ENCODE results near the gene WDR5B. TPM values are rescaled to one million over a fixed set of nuclear protein-coding genes. Genes with fewer than 3 reads are reported as not detected.
"Not testable (repeated sequence)": the region's sequence is repeated elsewhere in the genome, so short reads cannot be mapped to it uniquely, and the experiment has no call there.

Gene WDR5B
- 2.9 TPM for total RNA-seq
- long read RNA-seq, transcript WDR5B-201 (1 exons, 3,720 nt), result major isoform, 7 of 7 reads
- long read RNA-seq, partial matches to known transcripts, result 0 of 7 reads
- long read RNA-seq, other reads (novel, unspliced or antisense), result 0 of 7 reads

DNA sequence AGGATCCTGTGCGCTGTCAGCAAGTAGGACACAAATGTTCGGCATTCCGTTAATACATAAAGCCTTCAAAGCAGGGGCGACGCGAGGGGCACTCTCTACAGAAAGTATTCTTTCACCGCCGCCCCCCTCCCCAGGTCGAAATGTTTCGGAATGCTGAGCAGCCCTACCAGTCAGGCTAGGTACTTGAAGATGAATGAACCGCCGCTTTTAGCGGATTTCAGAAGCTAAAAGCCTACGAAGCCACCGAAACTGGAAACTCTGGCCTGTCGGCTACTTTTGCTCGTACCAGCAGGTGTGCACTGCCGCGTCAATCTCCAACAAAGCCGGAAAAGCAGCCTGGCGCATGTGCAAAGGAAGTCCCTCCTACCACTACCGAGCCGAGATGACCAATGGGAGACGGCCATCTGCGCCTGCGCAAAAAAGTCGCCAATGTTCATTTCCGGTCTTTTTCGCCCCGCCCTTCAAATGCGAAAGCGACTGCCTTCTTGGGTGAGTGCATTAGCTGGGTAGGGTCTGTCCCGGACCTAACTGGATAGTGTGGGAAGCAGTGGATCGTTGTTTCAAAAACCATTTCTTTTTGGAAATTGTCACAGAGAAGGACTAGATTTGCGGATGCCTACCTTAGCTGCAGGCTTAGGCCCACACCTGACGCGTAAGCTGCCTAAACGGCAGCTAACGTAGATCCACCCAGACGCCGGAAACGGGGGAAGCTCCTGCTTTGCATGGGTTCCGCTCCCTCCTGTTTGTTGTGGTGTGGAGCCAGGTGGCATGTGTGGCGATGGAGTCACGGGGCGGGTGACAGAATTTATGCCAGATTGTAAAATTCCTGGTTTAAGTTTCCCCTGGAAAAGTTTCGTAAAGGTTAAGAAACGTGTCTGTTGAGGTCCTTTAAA lies at the start of gene WDR5B:
TSS of gene WDR5B (minus strand) at position 301 of the 893 bp plus-strand sequence. CDS start 534 bp downstream, outside the sequence.
- peak; percentile 97 for DNase-seq
- intact Hi-C loops (cut with micrococcal nuclease), result no loop called here
- ATAC-seq, result peak; percentile 97

- DNase-seq (no peak), ATAC-seq (no peak)
- intact Hi-C loops (cut with micrococcal nuclease), result no loop called here
Observed at GRCh38 chr3:122464659-122465058, 48.8 kb upstream of the WDR5B start.

GRCh38 chr3:122462406-122462805 lies 46.5 kb upstream of the WDR5B start:
- DNase-seq, result no peak
- intact Hi-C loops (cut with micrococcal nuclease), result no loop called here
- no peak for ATAC-seq

GRCh38 chr3:122461806-122462205 lies 45.9 kb upstream of the WDR5B start:
- intact Hi-C loops (cut with micrococcal nuclease), result no loop called here
- ATAC-seq, result no peak
- DNase-seq, result no peak

- ATAC-seq, result no peak
- intact Hi-C loops (cut with micrococcal nuclease), result no loop called here
Observed at GRCh38 chr3:122458992-122459391, 43.1 kb upstream of the WDR5B start.

GRCh38 chr3:122457706-122458105 lies 41.8 kb upstream of the WDR5B start:
- intact Hi-C loops (cut with micrococcal nuclease), result no loop called here
- DNase-seq (no peak), ATAC-seq (no peak)

More at GRCh38 chr3:122458992-122459391, 43.1 kb upstream of the WDR5B start:
- no peak for DNase-seq

DNA sequence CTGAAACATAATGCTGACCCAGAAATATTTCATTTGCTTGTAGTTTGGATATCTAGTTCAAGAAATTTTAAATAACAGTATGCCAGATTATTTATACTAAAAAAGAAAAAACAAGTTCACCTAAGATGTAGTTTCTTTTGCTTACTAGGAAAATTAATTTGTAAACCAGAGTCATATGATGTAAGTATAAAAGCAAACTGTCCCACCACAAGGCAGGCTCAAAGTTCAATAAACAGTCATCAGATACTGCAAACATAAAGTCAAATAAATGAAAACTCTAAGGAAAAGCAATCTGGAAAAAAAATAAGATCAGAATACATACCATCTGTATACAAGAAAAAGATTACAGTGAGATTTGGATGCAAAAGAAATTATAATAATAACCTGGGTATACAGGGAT lies 40.2 kb upstream of the WDR5B start:
- ATAC-seq (no peak), DNase-seq (no peak)
- intact Hi-C loops (cut with micrococcal nuclease), result no loop called here

DNA sequence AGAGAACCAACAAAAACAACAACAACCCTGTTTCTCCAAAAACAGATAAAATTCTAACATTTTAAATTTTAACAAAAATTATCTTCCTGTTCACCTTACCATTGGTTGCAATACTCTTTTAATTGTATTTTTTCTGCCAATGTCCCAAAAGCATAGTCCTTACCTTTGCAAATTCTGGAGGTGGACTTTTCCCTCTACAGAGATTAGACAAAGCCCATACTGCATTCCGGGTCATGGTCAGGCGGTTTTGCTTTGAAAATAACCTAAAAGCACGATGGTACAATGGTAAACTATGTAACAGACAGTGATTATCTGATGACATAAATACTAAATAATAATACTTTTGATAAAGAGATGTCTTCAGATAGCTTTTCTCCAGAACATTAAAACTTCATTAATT lies 35.5 kb upstream of the WDR5B start:
- DNase-seq (no peak), ATAC-seq (no peak)
- intact Hi-C loops (cut with micrococcal nuclease), result no loop called here

DNA sequence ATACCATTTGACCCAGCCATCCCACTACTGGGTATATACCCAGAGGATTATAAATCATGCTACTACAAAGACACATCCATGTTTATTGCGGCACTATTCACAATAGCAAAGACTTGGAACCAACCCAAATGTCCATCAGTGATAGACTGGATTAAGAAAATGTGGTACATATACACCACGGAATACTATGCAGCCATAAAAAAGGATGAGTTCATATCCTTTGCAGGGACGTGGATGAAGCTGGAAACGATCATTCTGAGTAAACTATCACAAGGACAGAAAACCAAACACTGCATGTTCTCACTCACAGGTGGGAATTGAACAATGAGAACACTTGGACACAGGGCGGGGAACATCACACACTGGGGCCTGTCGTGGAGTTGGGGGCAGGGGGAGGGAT lies 32.4 kb upstream of the WDR5B start:
- intact Hi-C loops (cut with micrococcal nuclease); ATAC-seq; DNase-seq: not testable (repeated sequence)

DNA sequence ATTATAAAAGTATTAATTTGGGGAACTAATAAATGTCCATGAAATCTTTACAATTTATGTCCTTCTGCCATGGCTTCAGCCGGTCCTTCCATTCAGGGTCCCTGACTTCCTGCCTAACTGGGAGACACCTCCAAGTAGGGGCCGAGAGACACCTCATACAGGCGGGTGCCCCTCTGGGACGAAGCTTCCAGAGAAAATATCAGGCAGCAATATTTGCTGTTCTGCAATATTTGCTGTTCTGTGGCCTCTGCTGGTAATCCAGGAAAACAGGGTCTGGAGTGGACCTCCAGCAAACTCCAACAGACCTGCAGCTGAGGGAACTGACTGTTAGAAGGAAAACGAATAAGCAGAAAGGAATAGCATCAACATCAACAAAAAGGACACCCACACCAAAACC lies 28.6 kb upstream of the WDR5B start:
- intact Hi-C loops (cut with micrococcal nuclease); DNase-seq; ATAC-seq: not testable (repeated sequence)

DNA sequence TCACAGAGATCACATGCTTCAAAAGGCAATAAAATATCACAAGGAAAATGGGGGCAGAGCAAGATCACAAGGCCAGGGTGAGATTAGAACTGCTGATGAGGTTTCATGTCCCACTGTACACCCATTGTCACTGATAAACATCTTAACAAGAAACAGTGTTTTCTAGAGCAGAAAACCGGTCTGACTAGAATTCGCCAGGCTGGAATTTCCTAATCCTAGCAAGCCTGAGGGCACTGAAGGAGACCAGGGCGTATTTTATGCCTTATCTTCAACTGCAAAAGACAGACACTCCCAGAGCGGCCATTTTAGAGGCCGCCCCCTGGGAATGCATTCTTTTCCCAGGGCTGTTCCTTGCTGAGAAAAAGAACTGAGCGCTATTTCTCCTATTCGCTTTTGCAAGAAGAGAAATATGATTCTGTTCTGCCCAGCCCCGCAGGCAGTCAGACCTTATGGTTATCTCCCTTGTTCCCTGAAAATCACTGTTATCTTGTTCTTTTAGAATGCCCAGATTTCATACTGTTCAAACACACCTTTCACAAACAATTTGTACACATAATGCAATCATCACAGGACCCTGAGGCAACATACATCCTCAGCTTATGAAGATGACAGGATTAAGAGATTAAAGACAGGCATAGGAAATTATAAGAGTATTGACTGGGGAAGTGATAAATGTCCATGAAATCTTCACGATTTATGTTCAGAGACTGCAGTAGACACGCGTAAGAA lies 28.1 kb upstream of the WDR5B start:
- ATAC-seq; intact Hi-C loops (cut with micrococcal nuclease); DNase-seq: not testable (repeated sequence)

DNA sequence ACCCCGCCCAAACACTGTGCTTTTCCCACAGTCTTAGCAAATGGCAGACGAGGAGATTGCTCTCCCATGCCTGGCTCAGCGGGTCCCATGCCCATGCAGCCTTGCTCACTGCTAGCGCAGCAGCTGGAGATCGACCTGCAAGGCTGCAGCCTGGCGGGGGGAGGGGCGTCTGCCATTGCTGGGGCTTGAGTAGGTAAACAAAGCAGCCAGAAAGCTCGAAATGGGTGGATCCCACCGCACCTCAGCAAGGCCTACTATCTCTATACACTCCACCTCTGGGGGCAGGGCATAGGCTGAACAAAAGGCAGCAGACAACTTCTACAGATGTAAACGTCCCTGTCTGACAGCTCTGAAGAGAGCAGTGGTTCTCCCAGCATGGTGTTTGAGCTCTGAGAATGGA lies 27.2 kb upstream of the WDR5B start:
- intact Hi-C loops (cut with micrococcal nuclease), result no loop called here
- no peak for ATAC-seq
- DNase-seq, result no peak

DNA sequence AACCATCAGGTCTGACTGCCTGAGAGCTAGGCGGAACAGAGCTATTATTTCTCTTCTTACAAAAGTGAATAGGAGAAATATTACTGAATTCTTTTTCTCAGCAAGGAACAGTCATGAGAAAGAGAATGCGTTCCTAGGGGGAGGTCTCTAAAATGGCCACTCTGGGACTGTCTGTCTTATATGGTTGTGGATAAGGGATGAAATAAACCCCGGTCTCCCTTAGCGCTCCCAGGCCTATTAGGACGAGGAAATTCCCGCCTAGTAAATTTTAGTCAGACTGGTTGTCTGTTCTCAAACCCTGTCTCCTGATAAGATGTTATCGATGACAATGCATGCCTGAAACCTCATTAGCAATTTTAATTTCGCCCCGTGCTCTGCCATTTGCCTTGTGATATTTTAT lies 20.1 kb upstream of the WDR5B start:
- no peak for ATAC-seq
- intact Hi-C loops (cut with micrococcal nuclease), result no loop called here
- DNase-seq, result no peak

DNA sequence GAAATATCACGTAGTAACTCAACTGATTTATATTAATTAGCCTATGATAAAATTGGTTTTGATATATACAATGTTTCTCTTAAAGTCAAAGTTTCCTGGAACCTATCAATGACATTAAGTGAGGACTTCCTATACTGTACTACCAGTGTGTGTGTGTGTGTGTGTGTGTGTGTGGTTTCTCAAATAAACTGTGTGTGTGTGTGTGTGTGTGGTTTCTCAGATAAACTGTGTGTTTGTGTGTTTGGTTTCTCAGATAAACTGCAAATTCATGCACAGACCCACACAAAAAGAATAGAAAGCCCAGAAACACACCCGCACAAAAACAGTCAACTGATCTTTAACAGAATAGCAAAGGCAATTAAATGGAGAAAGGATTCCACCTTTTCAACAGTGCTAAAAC lies 14.5 kb upstream of the WDR5B start:
- intact Hi-C loops (cut with micrococcal nuclease), result no loop called here
- DNase-seq, result no peak
- ATAC-seq, result no peak

DNA sequence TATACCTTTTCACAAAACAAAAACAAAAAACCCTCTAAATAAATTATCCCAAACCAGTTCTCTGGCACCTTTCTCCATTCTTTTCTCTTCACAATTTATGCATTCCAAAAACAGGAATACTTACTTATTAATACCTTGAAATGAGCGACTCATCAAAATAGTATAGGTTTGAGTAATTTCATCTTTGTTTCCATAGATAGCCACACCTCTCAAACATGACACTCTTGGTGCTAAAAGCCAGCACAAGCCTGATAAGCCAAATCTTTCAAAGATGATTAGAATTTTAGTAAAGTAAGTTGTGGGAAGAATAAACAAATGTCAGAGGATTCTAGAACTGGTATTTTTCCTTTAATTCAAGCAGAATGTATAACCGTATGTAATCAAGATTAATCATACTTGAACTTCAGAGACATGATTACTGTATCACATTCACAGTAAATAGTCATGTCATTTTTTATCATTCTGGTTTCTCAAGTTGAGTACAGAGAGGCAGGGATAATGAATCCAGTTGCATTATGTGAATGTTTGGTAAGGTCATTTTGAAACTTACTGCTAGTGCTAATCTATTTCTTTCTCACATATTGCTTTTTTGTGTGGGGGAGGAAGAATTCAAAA lies 12.1 kb upstream of the WDR5B start:
- intact Hi-C loops (cut with micrococcal nuclease), result no loop called here
- ATAC-seq (no peak), DNase-seq (no peak)

DNA sequence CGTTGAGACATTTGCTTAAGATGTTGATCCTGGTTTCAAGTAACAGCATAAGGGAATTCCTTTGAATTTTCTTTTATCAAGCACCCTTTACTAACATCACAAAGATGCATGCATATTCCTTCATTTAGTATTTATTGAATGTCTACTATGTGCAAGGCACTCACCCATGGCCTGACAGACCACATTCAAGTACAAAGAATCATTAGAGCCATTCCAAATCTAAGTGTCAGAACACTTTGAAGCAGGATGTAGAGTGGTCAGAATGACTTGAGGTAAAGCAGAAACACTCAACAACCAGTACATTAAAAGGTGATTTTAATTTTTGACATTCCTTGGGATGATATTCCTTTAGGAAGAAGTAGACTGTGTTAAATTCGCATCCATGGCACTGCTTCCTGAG lies 6.0 kb upstream of the WDR5B start:
- no peak for ATAC-seq
- intact Hi-C loops (cut with micrococcal nuclease), result no loop called here
- no peak for DNase-seq

DNA sequence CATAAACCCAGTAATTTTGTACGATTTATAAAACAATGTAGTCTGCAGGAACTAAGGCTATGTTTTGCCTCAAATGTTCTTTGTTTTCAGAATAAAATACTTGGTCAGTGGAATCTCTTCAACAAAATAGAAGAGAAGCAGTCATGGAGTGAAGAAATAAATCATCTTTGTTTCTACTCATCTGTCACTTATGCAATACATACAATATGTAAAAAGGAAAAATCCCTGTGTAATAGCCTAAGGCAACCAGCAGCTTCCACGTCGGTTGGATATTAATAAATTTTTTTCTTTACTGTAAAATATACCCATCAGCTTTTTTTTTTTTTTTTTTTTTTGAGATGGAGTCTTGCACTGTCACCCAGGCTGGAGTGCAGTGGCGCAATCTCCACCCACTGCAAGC lies 5.2 kb upstream of the WDR5B start:
- intact Hi-C loops (cut with micrococcal nuclease), result no loop called here
- no peak for ATAC-seq
- no peak for DNase-seq

GRCh38 chr3:122416966-122417365 lies 1.1 kb upstream of the WDR5B start:
- intact Hi-C loops (cut with micrococcal nuclease), result no loop called here
- ATAC-seq (no peak), DNase-seq (no peak)

GRCh38 chr3:122415104-122415744 lies 638 bp downstream of the WDR5B start:
- intact Hi-C loops (cut with micrococcal nuclease), result no loop called here
- peak; percentile 29 for ATAC-seq
- DNase-seq, result no peak

Measured in left ventricle myocardium superior (tissue), 1 donor.